ENCODE results near the gene RPL7L1. TPM values are rescaled to one million over a fixed set of nuclear protein-coding genes. Genes with fewer than 3 reads are reported as not detected.

The RPL7L1 gene
- total RNA-seq, 1 experiment from 2014 or later, result 104 TPM

DNA sequence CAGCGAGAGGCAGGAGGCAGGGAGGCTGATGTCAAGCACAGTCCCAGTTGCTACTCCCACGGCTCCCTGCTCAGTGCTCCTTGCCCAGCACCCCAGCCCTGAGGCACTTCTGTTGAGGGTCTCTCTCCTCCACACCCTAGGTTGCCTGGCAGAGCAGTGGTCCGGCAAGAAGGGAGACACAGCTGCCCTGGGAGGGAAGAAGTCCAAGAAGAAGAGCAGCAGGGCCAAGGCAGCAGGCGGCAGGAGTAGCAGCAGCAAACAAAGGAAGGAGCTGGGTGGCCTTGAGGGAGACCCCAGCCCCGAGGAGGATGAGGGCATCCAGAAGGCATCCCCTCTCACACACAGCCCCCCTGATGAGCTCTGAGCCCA is 59.0 kb downstream of the RPL7L1 start:
- Histone ChIP-seq H4K20me1 (ENCODE audit: insufficient read depth, low read depth, low read length) (no peaks in the 10 kb centered on the region), H3K4me1 (ENCODE audit: low read length) (peaks cover 8% of the 10 kb centered on the region), H3K27ac (ENCODE audit: low read length) (no peak overlapping the region), H3K27me3 (ENCODE audit: low read length) (no peaks in the 10 kb centered on the region), H3K4me3 (ENCODE audit: low read length) (no peak overlapping the region), H3K9me2 (replicated peaks; ENCODE audit: insufficient read depth, low read length) (no peaks in the 10 kb centered on the region), H2AFZ (ENCODE audit: low read length) (no peak overlapping the region), H3K9me3 (ENCODE audit: low read length) (no peaks in the 10 kb centered on the region), H3K4me2 (ENCODE audit: low read depth, low read length, poor library complexity, severe bottlenecking) (no peak overlapping the region), H3K9ac (ENCODE audit: low read length) (no peak overlapping the region), H3K36me3 (ENCODE audit: insufficient read depth, low read length) (peaks cover 32% of the 10 kb centered on the region), H3K79me2 (ENCODE audit: low read length) (peaks cover 31% of the 10 kb centered on the region)
- DNase-seq, result no peak

DNA sequence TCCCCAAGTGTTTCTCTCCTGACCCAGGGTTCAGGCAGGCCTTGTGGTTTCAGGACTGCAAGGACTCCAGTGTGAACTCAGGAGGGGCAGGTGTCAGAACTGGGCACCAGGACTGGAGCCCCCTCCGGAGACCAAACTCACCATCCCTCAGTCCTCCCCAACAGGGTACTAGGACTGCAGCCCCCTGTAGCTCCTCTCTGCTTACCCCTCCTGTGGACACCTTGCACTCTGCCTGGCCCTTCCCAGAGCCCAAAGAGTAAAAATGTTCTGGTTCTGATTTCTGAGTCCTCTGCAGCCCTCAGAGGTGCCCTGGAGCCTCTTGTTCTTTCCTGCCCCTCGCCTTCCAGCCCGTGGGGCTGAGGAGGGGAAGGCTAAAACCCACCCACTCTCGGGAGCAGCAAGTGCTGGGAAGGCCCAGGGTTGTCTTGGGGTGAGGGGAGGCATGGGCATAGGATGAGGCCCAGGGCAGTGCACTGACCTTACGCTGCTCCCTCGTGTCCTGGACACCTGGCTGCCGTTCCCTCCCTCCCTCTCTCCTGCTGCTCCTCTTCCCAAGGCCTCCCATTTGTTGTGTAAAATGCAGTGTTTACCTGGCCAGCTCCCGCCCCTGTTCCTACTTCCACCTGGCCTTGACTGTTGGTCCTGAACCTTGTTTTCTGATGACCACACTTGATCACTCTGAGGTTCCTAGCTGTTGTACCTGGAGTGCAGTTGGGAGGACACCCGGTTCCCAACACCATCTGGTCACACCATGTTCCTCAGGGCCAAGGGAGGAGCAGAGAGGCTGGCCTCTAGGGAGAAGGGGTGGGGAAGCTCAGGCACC is 59.8 kb downstream of the RPL7L1 start:
- Histone ChIP-seq H3K27me3 (ENCODE audit: low read length) (no peaks in the 10 kb centered on the region), H3K79me2 (ENCODE audit: low read length) (peaks cover 23% of the 10 kb centered on the region), H3K4me1 (ENCODE audit: low read length) (peaks cover 8% of the 10 kb centered on the region), H2AFZ (ENCODE audit: low read length) (no peak overlapping the region), H3K4me3 (ENCODE audit: low read length) (no peak overlapping the region), H3K36me3 (ENCODE audit: insufficient read depth, low read length) (peaks cover 27% of the 10 kb centered on the region), H3K27ac (ENCODE audit: low read length) (no peak overlapping the region), H3K4me2 (ENCODE audit: low read depth, low read length, poor library complexity, severe bottlenecking) (no peak overlapping the region), H3K9me3 (ENCODE audit: low read length) (no peaks in the 10 kb centered on the region), H3K9me2 (replicated peaks; ENCODE audit: insufficient read depth, low read length) (no peaks in the 10 kb centered on the region), H3K9ac (ENCODE audit: low read length) (no peak overlapping the region), H4K20me1 (ENCODE audit: insufficient read depth, low read depth, low read length) (no peaks in the 10 kb centered on the region)
- DNase-seq, result no peak

Other genes starting within 250 kb of the RPL7L1 start
- gene PRPH2, start 157.0 kb upstream of the RPL7L1 start, total RNA-seq (2014; rRNA removed; shearing (Covaris generic); ENCODE audit: low replicate concordance), result not detected in 2 replicates
- 154 and 205 TPM in 2 replicates for gene TBCC, start 133.5 kb upstream of the RPL7L1 start, total RNA-seq (2014; rRNA removed; shearing (Covaris generic); ENCODE audit: low replicate concordance)
- 8.8 and 16.8 TPM in 2 replicates for gene BICRAL, start 97.6 kb upstream of the RPL7L1 start, total RNA-seq (2014; rRNA removed; shearing (Covaris generic); ENCODE audit: low replicate concordance)
- not detected in 2 replicates for gene PTCRA, start 36.4 kb downstream of the RPL7L1 start, total RNA-seq (2014; rRNA removed; shearing (Covaris generic); ENCODE audit: low replicate concordance)
- 33.7 and 65.4 TPM in 2 replicates for gene CNPY3, start 49.9 kb downstream of the RPL7L1 start, total RNA-seq (2014; rRNA removed; shearing (Covaris generic); ENCODE audit: low replicate concordance)
- 0.48 and 0.76 TPM in 2 replicates for gene GNMT, start 81.1 kb downstream of the RPL7L1 start, total RNA-seq (2014; rRNA removed; shearing (Covaris generic); ENCODE audit: low replicate concordance)
- gene PEX6, start 99.6 kb downstream of the RPL7L1 start, total RNA-seq (2014; rRNA removed; shearing (Covaris generic); ENCODE audit: low replicate concordance), result 16.7 and 34.2 TPM in 2 replicates
- gene PPP2R5D, start 105.0 kb downstream of the RPL7L1 start, total RNA-seq (2014; rRNA removed; shearing (Covaris generic); ENCODE audit: low replicate concordance), result 34.8 and 39.8 TPM in 2 replicates
- 51.7 and 113 TPM in 2 replicates for gene MEA1, start 134.3 kb downstream of the RPL7L1 start, total RNA-seq (2014; rRNA removed; shearing (Covaris generic); ENCODE audit: low replicate concordance)
- gene KLHDC3, start 134.6 kb downstream of the RPL7L1 start, total RNA-seq (2014; rRNA removed; shearing (Covaris generic); ENCODE audit: low replicate concordance), result 53.7 and 81.1 TPM in 2 replicates
- 31.5 and 46.2 TPM in 2 replicates for gene RRP36, start 142.0 kb downstream of the RPL7L1 start, total RNA-seq (2014; rRNA removed; shearing (Covaris generic); ENCODE audit: low replicate concordance)
- 20.2 and 22.2 TPM in 2 replicates for gene CUL7, start 174.2 kb downstream of the RPL7L1 start, total RNA-seq (2014; rRNA removed; shearing (Covaris generic); ENCODE audit: low replicate concordance)
- 21.3 and 40.9 TPM in 2 replicates for gene MRPL2, start 179.8 kb downstream of the RPL7L1 start, total RNA-seq (2014; rRNA removed; shearing (Covaris generic); ENCODE audit: low replicate concordance)
- 13.8 and 29.3 TPM in 2 replicates for gene KLC4, start 180.0 kb downstream of the RPL7L1 start, total RNA-seq (2014; rRNA removed; shearing (Covaris generic); ENCODE audit: low replicate concordance)
- 3.3 and 5.3 TPM in 2 replicates for gene PTK7, start 196.7 kb downstream of the RPL7L1 start, total RNA-seq (2014; rRNA removed; shearing (Covaris generic); ENCODE audit: low replicate concordance)

Data from Karpas-422 (cell line).